Iris pigment epithelial cell (primary cell): ENCODE measurements around the gene PDCD2.
"Not testable (repeated sequence)": the region's sequence is repeated elsewhere in the genome, so short reads cannot be mapped to it uniquely, and the experiment has no call there.

Source experiments
- DNase-seq: peaks from one replicate; pipeline ENCODE4 v3.0.0-alpha.2; 2011; ENCODE audit warnings: low read depth

The PDCD2 gene

GRCh38 chr6:170552765-170553533 is 31.5 kb downstream of the PDCD2 start, which contains the start of gene PSMB1:
Gene PSMB1, minus strand, starts transcription at chr6:170553307. Its CDS starts 65 bp downstream, at chr6:170553242.
- DNase-seq = peak; percentile 96

DNA sequence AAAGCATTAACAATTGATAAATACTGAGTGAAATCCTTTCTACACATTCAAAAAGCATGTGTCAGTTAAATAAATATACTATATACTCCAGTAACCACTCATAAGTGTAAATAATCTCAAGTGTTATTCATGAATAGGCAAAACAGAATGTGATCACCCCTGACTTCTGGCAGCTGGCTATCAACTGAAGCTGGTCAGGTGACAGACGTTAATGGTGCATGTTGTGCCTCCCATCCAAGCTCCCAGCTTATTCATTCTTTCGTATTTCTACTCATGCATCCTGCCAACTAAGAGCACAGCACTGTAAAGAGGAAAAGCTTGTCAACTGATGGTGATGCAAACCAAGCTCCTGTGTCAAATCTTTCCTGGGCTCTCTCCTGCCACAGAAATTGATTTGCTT is 39.0 kb downstream of the PDCD2 start:
- peak; percentile 81 for DNase-seq

DNA sequence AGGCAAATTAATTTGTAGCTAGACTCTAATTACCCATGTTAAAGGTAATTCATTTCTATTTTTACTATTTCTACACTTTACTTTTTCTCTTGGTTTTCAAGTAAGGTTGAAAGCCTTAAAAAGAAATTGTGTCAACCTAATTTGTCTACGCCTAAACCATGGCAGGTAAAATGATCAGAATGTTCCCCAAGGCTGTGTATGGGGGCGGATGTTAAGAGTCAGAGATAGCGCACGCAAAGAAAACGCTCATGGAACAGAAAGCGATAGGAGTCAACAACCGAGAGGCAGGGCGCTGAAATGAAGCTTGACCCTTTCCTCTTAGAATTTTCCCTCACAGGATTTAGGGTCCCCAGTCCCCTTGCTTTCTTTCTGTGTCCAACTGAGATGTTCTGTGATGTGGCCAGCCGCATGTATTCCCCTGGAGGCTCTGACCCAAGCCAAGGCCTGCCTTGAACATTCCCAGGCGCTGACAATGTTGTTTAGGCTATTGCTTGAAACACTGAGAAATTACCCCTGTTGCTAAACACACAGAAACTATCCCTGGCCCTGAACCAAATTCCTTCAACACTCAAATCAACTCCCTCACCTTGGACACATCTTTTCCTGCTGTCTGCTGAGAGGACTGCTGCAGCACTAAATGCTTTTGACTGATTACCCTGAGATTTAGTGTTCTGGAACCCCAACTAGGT is 42.3 kb downstream of the PDCD2 start:
- peak; percentile 90 for DNase-seq

- no peak for DNase-seq
Measured at GRCh38 chr6:170537329-170537728, 47.1 kb downstream of the PDCD2 start.

DNA sequence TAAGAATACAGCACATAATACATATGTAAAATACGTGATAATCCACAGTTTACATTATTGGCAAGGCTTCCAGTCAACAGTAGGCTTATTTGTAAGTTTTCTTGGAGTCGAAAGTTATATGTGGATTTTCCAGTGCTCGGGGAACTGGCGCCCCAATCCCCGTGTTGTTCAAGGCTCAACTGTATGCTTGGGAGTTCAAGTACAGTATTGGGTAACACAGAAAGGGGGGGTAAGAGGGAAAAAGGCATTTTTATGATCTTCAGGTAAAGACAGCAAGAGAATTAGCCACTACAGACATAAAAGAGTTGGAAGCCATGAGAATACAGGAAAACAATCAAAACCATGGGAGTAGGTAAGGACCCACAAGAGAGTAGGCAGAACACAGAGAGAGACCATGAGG is 47.8 kb downstream of the PDCD2 start:
- DNase-seq = no peak

- DNase-seq = no peak
Measured at GRCh38 chr6:170535004-170535403, 49.4 kb downstream of the PDCD2 start.

DNA sequence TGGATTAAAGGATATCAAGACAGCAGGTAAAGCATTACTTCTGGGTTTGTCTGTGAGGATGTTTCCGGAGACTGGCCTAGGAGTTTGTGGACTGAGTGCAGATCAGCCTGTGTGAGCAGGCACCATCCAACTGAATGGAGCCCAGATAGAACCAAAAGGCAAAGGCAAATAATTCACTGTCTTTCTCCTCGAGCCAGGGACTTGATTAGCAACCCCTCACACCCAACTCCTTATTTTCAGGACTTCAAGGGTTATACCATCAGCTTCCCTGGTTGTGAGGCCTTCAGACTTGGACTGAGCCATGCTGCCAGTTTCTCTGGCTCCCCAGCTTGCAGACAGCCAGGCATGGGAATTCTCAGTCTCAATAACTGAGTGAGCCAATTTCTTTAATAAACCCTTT is 50.6 kb downstream of the PDCD2 start:
- DNase-seq = no peak

DNA sequence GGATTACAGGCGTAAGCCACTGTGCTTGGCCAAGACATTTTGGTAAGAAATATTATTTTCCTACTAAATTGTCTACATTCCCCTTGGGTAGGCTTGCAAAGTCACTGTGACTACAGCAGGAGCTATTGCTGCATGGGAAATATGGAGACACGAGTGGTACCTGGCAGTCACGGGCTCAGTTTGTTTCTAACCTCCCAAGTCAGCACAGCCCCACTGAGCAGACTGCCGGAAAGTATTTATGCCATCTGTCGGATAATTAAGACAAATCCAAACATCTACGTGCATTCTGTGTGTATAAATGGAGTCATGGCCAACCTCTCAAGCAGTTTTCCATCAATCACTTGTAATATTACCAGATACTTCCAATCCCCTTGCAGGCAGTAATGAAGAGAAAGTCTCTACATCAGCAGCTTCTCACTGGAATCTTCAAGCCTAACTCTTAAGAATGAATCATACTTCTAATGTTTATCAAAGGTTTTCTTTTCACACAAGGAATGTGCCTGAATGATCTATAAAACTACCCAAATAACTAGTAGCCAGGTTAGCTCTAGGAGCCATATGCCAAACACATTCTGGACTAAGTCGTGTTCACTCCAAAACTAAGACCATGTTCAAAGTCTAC is 51.5 kb downstream of the PDCD2 start:
- DNase-seq = peak; percentile 25

- peak; percentile 66 for DNase-seq
Measured at GRCh38 chr6:170529839-170530469, 54.5 kb downstream of the PDCD2 start.

DNA sequence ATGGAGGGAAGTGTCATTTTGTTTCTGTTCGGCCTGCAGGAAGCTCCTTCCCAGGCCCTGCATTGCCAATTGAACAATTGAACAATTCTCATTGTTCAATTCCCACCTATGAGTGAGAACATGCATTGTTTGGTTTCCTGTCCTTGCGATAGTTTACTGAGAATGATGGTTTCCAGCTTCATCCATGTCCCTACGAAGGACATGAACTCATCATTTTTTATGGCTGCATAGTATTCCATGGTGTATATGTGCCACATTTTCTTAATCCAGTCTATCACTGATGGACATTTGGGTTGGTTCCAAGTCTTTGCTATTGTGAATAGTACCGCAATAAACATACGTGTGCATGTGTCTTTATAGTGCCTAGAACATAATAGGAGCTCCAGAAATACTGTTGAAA is 56.4 kb downstream of the PDCD2 start:
- not testable (repeated sequence) for DNase-seq

DNA sequence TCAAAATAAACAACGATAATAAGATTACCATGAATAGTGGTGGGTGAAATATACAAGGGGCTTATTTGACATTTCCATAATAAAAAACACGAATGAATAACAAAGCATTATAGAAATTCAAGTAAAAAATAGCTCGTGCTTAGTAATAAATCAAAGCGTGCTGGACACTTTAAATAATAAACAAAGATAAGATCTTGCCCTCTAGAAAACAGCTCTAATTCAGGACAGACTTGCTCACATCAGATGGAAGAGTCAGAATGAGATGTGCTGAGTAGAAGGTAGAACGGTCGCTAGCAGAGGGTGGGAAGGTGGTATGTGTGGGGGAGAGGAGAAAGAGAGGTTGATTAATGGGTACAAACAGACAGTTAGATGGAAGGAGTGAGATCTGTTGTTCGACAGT is 58.6 kb downstream of the PDCD2 start:
- DNase-seq = no peak
